GM19328 (cell line): ENCODE data around the gene NEBL.

ENCODE experiments used
- ATAC-seq: cut with Tn5 transposase; IDR thresholded peaks from one replicate; pipeline ENCODE4 v1.9.1; 2021; ENCODE audit warnings: mild to moderate bottlenecking, moderate library complexity; ENCODE audit not compliant: unreplicated experiment

NEBL gene

DNA sequence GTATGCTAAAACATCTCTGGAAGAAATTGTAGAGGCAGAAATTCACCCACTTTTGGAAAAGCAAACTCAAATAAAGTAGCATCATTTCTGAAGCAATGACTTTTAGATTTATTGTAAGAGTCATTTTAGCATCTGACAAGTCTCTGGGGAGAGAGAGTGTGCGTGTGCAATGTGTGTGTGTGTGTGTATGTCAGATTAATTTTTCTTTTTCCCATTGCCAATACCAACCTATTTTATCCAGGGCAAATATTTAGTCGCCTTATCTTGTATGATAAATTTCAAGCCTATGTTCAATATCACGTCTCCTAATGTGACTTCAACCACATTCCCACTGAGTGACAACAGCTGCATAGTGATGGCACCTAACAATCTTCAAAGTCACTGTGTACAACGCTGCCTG lies 101.7 kb downstream of the NEBL start:
- no peak for ATAC-seq

DNA sequence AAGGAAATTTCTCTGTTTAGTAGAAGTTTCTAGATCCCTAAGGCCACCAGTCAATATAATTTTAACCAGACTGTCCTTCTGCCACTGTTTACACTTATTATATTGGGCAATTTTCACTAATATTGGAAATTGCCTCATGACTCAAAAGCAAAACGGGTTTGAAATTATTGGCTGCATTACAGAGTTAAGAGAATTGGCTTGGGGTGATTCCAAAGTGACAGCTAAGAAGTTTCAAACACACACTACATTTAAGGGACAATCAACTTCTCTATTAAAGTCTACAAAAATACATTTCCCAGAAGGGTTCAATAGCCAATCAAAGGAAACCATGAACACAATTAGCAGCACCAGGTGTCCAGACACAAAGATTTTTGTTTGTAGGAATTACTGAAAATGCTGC lies 111.9 kb downstream of the NEBL start:
- no peak for ATAC-seq

DNA sequence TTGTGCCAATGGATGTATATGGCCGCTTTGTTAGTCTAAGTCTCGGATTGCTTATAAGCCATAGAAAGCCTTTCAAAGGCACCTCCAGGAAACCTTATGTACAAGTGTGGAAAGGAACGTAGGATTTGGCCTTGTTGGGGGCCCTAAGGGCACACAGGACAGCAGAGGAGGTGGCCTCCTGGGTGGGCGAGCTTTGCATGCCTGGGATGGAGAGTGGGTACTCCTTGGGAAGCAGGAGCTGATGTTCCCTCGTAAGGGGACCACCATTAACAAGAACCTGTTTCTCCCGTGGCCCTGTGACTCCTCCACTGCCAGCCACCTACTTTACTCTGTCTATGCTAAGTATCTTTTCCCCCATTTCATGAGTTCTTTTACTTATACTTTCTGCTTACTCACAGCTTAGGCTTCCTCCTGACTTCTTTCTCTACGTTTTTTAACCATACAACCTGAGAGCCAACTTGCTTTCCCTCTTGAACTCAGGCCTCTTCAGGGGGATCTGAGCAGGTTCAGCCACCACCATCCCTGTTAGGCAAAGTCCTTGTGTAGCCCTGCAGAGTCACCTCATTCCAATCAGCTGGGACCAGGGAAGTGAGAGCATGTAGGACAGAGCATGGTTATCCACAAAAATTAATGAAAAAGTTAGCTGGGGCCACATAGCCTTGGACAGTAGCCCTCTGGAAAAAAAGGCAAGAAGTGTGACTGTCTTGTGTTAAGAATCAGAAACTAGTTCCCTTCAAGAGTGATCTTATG lies 118.9 kb downstream of the NEBL start:
- no peak for ATAC-seq

- no peak for ATAC-seq
Measured at GRCh38 chr10:20776384-20777118, 120.6 kb downstream of the NEBL start.

GRCh38 chr10:20771051-20771450 lies 126.1 kb downstream of the NEBL start:
- ATAC-seq, result no peak

GRCh38 chr10:20769481-20769880 lies 127.6 kb downstream of the NEBL start:
- ATAC-seq, result no peak

DNA sequence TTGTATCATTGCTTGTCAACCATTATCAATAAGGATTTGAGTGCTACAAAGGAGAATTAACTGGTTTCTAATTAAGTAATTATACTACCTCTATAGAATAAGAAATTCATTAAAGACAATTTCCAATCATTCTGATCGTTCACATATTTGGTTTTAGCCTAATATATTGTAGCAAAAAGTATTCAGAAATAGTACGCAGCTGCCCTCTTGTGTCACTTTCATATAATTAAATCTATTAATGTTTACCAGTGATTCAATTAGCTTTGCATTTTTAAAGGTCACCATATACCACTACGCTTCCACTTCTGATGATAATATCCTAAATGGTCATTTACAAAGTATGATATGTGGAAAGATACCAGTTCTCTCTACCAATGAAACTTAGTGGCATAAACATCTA lies 128.3 kb downstream of the NEBL start:
- no peak for ATAC-seq

DNA sequence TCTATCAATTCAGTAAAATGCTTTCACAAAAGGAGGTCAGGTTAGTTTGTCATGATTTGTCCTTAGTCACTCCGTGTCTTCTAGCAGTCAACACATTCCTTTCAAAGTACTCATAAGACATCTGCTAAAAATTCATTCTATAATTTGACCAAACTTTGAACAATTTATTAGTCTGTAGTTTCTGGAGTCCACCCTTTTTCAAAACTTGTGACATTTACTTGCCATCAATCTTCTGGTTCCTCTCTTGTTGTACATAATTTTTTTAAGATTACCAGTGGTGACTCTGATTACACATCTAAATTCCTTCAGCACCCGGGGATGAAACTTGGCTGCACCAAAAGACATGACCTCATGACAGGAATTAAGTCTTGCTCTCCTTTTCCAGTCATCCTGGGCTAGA lies 130.1 kb downstream of the NEBL start:
- ATAC-seq, result no peak

DNA sequence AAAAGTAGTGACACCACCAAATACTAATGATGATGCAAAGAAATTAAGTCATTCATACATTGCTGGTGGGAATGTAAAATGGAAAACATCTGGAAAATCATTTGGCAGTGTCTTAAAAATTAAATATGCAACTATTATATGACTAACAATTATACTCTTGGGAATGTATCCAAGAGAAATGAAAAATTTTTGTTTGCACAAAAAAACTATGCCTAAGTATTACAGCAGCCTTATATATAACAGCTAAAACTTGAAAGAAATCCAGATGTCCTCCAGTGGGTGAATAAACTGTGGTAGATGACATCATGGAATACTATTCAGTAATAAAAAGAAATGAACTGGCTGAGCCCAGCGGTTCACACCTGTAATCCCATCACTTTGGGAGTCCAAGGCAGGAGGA lies 132.0 kb downstream of the NEBL start:
- ATAC-seq, result no peak

DNA sequence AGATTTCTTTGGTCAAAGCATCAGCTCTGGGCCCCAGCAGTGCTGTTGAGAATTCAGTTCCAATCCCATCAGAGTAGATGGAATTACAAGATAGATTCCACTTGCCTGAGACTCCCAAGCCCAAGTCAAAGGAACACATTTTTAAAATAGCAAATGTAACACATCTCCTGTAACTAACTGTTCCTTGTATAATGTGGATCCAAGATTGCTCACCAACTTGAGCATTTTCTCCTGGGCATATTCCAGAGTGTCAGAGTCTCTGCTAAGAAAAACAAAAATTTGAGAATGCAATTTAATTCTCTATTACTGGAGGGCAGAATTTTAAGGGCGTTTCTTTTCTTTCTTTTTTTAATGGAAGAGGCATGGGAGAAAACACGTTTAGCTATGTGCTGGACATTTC lies 136.7 kb downstream of the NEBL start:
- no peak for ATAC-seq

- ATAC-seq, result no peak
Measured at GRCh38 chr10:20748551-20748950, 148.6 kb downstream of the NEBL start.

GRCh38 chr10:20747782-20748181 lies 149.3 kb downstream of the NEBL start:
- ATAC-seq, result no peak

GRCh38 chr10:20746856-20747255 lies 150.3 kb downstream of the NEBL start:
- no peak for ATAC-seq

DNA sequence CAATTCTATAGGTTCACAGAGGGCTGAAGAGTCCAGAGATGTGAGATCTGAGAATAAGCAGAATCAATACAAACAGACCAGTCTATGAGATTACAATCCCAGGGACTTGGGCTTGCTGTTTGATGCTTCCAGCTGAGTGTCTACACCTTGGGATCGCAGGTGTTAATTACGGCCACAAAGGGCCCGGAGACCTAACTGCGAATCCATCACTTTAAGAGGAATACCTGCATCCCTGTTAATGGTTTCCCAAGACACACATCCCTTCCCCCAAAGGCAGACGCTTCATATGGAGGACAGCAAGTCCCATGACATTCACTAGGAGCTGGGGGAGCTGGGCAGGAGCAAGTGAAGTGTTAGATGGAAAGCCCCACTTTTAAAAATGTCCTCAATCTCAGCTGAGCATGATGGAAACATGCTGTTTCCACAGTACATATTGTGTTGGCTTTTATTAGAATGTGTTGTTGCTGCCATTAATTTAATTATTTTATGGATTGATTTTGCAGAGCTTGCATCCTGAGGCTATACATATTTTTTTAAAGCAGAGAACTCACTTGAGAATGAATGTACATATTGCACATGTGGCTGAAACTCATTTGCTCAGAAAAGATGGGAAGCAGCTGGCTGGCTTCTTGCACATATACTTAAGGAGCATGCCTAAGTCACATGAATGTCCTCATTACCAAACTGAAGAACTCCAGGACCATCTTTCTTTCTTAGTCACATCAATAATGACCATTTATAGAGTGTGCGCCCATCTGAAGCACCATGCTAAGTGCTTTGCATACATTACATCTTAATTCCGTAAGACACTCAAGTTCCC lies 151.3 kb downstream of the NEBL start:
- no peak for ATAC-seq

DNA sequence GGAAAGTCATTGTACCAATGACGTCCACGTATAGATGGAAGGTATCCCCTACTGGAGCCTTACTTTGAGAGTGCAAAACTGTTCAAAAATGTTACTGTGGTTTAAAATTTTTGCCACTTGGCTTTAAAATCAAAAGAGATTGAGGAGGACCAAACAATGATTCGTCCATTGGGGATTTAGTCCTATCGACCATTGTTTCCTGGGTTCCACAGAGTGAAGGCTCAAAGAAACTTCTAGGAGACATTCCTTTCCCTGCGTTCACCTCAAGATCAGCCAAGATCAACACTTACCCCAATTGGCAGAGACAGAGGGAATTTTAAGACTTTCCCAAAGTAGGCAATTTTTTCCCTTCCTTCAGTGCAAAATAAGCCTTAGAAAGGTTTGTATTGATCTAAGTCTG lies 152.3 kb downstream of the NEBL start:
- no peak for ATAC-seq

GRCh38 chr10:20743942-20744341 lies 153.2 kb downstream of the NEBL start:
- ATAC-seq, result no peak

DNA sequence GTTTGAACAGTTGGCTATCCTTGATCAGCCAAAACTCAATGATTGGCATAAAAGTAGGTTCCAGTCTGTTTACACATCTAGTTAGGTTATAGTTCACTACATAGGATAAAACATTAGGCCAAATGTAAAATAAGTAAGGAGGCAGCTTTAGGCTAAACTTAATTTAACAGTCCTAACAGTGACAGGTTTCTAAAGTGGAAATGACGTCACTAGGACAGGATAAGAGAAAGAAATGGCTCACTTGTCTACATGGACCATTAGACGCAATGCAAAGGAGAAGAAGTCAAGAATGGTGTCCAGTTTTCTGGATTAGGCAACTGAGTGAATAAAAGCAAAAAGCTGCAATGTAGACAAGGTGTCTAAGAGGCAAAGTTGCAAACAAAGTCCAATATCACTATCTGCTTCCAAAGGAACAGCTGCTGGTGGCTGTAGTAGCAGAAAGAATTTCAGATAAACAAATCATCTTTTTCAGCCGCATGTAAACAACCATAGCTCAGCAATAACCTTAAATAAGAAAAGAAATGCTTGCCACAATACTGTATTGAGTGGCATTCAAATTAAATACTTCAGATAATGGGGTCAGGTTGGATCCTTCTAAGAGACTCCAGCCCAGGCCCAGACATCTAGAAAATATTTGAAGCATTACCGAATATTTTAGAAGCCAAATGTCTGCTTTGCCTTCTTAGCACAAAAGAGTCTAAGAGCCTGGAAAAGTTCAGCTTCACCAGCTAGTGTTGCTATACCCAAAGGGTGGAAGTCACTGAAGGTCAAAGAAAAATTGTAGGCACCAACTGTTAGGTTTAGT lies 154.2 kb downstream of the NEBL start:
- no peak for ATAC-seq

DNA sequence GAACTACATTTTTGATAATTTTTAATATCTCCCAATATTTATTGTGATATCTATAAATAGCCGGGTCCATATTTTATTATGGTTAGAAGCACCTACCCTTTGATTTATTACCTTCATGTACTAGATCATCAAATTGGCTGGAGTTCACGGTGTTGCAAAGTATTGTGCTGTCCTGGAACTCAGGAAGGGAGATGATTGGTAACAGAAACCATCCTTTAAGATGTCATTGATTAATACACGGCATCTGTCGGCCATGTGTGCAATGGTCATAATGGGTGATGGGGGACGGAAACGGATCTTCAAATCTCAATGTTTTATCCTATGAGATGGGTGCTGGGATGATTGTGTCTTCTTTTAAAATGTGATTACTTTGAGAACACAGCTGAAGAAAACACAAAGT lies 157.0 kb downstream of the NEBL start:
- no peak for ATAC-seq

DNA sequence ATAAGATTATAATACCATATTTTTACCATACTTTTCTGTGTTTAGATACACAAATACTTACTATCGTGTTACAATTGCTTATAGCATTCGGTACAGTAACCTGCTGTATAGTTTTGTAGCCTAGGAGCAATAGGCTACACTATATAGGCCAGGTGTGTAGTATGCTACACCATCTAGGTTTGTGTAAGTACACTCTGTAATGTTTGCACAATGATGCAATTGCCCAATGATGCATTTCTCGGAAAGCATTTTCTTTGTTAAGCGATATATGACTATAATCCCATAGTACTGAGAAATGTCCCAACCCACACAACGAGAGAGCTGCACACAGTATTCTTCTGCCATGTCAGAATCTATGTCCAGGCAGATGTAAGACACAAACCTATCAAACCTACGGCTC lies 160.0 kb downstream of the NEBL start:
- ATAC-seq, result no peak
